ENCODE data around the gene ASB1. TPM values are rescaled to one million over a fixed set of nuclear protein-coding genes. Genes with fewer than 3 reads are reported as not detected.

The ASB1 gene
- 35.8 TPM for polyA plus RNA-seq (2012; ENCODE audit: insufficient read depth, insufficient read length)

DNA sequence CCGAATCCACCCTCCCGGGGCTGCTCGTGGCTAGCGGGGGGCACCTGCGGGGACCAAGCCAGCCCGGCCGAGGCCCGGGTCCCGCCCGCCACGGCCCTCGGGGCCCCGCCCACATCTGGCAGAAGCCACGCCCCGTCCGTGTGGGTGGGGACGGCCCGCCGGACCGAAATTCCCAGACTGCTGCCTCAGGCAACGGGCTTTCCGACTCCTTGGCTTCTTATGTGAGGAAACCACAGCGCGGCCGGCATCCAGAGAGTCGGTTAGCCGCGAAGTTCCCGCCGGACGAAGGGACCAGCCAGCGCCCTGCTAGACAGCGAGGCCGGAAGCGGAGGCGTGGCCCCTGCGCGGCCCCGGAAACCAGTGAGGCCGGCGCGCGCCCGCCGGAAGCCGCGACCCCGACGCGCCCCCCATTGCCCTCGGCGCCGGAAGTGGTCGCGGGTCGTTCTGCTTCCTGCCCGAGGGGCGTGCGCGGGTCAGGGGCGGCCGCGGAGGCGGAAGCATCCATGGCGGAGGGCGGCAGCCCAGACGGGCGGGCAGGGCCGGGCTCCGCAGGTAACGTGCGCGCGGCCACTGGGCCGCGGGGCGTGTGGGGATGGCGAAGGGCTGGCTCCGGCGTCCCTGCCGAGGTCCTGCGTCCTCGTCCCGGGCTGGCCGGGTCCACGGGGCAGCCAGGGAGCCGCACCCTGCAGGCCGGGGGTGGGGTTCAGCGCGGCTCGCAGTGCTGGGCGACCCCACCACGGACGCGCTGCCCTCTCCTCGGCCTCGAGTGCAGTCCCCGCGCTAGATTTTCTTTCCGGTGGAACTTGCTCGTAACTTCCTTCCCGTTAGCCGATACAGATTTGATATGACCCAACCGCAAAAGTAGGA is at the start of gene ASB1:
TSS of gene ASB1 (plus strand) at position 360 of the 867 bp plus-strand sequence. CDS start at position 504, 144 bp downstream.
- peak within 1 kb of the TSS; percentile 96 for H3K4me3 ChIP-seq (ENCODE audit: low read length)
- DNase-seq (ENCODE audit: low read depth, low spot score), result peak; percentile 77

DNA sequence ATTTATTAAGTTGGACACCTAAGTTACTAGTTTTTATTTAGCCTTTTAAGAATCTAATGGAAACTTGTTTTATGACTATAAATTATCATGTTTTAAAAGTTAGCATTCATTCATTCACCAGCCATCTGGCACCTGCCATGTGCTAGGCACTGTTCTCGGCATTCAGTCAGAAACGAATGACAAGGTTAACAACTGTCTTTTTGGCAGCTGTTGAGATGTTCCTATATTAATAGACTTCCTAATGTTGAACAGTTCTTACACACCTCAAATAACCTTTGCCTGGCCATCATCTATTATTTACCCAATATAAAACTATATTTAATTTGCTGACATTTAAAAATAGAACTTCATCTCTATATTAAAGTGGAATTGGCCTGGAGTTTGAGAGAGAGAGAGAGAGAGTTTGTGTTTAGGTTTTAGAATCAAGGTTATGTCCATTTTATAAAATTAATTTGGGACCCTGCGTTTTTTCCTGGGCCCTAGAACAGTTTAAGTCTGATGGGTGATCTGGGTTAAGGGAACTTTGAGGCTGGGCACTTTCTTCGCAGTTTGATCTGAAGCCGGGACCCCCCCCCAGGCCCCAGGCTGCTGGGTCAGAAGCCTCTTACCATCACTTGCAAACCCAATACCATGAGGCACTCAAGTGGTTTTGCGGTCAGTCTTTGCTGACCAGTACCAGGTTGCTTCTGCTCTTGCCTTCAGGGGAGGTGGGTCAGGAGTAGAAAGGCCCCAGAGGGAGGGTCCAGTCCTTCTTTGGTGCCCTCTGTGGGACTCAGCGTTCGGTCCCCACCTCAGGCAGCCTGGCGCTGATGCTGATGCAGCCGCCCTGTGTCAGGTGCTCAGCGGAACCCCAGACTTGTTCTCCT is 48.3 kb upstream of the ASB1 start:
- DNase-seq (ENCODE audit: low read depth, low spot score), result no peak
- no peak overlapping the region for H3K4me3 ChIP-seq (ENCODE audit: low read length)

DNA sequence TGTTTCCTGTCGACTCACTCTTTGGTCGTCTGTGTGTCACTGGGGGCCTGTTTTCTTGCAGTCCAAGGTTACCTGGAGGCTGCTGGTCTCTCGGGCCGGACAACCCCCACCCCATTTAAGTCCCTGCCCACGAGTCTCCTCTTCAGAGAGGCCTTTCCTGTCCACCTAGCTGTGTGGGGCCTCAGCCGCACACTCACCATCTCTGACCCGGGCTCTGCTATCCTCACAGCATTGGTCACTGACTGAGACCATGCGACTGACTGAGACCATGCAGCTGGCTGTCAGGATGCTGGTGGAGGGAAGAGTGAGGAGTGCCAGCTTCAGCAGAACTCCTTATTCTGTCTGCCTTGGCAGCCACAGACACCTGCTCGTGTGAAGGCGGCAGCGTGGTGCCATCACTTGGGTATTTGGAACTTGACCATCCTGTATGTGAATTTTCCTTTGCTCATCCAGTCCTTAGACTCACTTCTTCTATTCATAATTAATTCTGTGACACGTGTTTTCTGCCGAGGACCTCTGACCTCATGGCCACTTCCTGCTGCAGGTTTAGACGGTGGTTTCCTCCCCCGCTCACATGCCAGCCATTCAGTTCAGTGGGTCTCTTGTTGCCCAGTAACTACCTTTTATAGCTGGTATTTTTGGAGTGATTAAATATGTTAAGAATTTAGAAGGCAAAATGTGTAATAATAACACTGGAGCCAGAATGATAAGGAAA is 47.5 kb upstream of the ASB1 start:
- no peak overlapping the region for H3K4me3 ChIP-seq (ENCODE audit: low read length)
- peak; percentile 56 for DNase-seq (ENCODE audit: low read depth, low spot score)

- DNase-seq (ENCODE audit: low read depth, low spot score), result no peak
- no peak overlapping the region for H3K4me3 ChIP-seq (ENCODE audit: low read length)
Measured at GRCh38 chr2:238380336-238380735, 46.4 kb upstream of the ASB1 start.

- DNase-seq (ENCODE audit: low read depth, low spot score), result no peak
- no peak overlapping the region for H3K4me3 ChIP-seq (ENCODE audit: low read length)
Measured at GRCh38 chr2:238380785-238381184, 45.9 kb upstream of the ASB1 start.

GRCh38 chr2:238381341-238382115 is 45.2 kb upstream of the ASB1 start:
- DNase-seq (ENCODE audit: low read depth, low spot score), result no peak
- no peak overlapping the region for H3K4me3 ChIP-seq (ENCODE audit: low read length)

DNA sequence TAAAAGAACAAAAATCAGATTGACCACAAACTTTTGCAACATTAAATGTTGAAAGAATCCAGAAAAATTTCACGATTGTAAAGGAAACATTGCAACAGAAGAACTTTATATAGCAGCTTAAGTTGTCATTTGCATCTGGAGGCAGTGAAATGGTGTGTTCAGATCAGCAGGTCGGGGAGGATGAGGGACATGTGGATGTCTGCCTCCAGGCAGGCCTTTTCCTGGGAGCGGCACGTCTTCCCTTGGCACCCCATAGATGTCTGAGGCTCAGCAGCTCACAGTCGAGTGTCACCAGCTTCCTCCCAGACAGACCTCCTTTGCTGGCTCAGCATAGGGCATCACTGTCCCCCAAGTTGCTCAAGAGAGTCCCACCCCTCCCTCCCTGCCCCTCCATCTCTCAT is 44.3 kb upstream of the ASB1 start:
- DNase-seq (ENCODE audit: low read depth, low spot score), result no peak

DNA sequence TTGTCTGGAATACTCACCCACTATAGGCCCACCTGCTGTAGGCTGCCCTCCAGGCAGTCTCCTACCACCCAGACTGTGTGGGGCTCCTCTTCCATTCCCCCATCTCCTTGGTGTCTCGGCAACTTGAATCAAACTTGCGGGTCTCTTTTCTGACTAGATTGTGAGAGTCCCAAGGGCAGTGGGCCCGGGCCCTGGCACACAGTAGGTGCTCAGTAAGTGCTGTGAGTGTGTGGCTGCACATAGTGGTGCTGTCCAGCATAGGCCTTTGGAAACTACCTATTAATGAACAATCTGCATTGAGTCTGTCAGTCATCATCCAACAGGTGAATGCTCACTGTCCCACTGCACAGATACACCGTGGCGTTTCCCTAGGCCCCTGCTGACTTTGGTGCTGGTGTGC is 43.6 kb upstream of the ASB1 start:
- H3K4me3 ChIP-seq (ENCODE audit: low read length), result no peak overlapping the region
- DNase-seq (ENCODE audit: low read depth, low spot score), result no peak

More for the DNA sequence above, 44.3 kb upstream of the ASB1 start:
- H3K4me3 ChIP-seq (ENCODE audit: low read length), result no peak overlapping the region

DNA sequence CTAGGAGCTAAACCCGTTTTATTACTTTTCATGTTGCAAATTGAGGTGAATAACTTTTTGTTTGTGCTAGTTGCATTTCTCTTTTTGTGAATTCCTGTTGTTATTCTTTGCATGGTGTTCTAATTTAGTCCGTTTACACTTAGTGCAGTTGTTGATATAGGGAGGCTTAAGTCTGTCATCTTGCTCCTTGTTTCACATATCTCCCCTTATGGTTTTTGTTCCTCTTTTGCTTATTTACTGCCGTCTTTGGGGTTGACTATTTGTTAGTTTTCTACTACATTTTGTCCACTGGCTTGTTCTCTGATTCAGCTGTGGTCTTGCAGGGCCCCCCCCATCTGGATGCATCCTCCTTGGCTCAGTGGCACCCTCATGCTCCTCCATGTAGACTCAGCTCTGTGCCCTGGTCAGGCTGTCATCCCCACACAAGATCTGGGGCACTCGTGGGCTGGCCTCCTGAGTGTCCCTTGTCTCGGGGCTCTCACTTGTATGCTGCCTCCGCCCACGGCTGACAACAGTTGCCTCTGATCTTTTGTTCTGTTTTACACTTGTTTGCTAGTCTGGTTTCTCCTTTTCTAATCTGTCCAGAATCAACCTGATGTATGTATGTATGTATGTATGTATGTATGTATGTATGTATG is 42.9 kb upstream of the ASB1 start:
- no peak for DNase-seq (ENCODE audit: low read depth, low spot score)
- no peak overlapping the region for H3K4me3 ChIP-seq (ENCODE audit: low read length)

DNA sequence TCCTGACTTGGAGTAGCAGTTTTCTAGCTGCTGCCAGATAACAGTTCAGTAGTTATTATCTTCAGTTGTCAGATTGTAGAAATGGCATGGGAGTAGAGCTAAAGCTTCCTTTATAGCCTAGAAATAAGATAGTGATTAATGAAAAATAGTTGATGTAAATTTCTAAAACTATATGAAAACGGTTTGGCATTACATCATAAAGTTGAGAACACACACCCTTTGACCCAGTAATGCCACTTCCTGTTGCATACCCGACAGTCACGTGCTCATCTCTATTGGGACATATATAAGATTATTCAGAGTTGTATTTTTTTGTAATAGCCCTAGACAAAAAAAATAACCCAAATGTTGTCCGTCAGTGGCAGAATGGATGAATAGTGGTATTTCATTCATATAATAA is 39.4 kb upstream of the ASB1 start:
- DNase-seq (ENCODE audit: low read depth, low spot score), result no peak
- no peak overlapping the region for H3K4me3 ChIP-seq (ENCODE audit: low read length)

GRCh38 chr2:238388794-238389193 is 37.9 kb upstream of the ASB1 start:
- H3K4me3 ChIP-seq (ENCODE audit: low read length), result no peak overlapping the region
- DNase-seq (ENCODE audit: low read depth, low spot score), result no peak

DNA sequence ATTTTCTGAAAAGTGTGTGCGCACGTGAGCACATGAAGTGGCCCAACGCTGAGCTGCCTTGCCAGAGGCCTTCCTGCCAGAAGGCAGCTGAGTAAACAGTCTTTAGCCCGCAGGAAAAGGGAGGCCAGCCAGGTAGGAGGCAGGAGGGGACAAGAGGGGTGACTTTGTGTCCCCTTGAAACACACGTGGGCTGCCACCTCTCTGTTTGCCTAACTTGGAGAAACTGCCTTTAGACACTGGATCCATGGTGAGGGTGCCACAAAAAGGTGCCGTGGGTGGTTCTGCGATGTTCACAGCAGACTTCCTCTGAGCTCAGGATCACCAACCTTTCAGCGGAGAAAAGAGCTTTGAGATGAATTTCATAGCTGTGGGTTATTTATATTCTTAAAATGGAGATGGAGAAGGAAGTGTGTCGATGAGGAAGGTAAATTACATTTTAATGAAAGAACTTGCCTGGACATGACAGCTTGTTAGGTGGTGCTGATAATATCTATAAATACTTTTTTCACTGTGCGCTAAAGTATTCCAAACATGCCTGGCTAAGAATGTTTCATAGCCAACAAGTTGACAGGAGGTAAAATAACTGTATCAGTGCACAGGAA is 36.6 kb upstream of the ASB1 start:
- H3K4me3 ChIP-seq (ENCODE audit: low read length), result no peak overlapping the region
- DNase-seq (ENCODE audit: low read depth, low spot score), result no peak

GRCh38 chr2:238391042-238391689 is 35.6 kb upstream of the ASB1 start:
- H3K4me3 ChIP-seq (ENCODE audit: low read length), result no peak overlapping the region
- DNase-seq (ENCODE audit: low read depth, low spot score), result no peak

GRCh38 chr2:238396663-238397062 is 30.1 kb upstream of the ASB1 start:
- DNase-seq (ENCODE audit: low read depth, low spot score), result no peak
- H3K4me3 ChIP-seq (ENCODE audit: low read length), result no peak overlapping the region

DNA sequence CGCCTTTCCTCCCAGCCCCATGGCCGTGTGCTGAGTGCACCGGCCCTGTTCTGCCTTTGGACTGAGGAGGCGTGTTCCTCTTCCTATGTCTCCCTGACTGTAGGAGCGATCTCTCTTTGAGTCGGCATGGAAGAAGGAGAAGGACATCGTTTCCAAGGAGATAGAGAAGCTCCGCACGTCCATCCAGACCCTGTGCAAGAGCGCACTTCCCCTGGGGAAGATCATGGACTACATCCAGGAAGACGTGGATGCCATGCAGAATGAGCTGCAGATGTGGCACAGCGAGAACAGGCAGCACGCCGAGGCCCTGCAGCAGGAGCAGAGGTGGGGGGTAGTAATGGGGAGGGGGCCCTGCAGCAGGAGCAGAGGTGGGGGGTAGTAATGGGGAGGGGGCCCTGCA is 29.4 kb upstream of the ASB1 start:
- no peak for DNase-seq (ENCODE audit: low read depth, low spot score)
- no peak overlapping the region for H3K4me3 ChIP-seq (ENCODE audit: low read length)

DNA sequence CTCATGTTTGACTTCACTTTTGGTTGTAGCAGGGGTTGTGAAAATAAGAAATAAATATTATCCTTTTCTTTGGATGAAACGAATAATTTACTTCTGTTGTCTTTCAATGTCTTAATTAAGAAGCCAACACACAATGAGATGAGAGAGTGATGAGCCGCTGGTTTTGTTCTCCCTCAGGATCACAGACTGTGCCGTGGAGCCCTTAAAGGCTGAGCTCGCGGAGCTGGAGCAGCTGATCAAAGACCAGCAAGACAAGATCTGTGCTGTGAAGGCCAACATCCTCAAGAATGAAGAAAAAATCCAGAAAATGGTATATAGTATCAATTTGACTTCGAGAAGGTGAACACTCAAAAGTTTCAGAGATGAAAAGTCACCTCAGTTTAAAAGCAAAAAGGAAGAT is 28.1 kb upstream of the ASB1 start:
- no peak overlapping the region for H3K4me3 ChIP-seq (ENCODE audit: low read length)
- no peak for DNase-seq (ENCODE audit: low read depth, low spot score)

DNA sequence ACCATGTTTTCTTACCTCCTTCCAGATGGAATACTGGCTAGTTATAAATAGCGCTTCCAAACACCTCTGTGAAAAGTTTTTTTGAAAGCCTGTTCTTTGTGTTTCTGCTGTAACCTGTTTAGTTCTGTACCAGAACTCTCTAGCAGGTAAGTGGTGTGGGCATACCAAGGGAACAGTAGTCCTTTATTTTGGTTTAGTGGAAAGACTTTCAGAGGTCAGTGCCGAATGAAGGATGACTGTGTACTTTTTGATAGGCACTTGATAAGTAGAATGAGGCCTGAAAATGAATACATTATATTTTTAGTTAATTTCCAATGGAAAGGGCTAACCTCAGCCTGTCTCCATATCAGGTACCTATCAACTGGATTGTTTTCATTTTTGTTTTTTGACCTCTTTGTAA is 27.6 kb upstream of the ASB1 start:
- no peak overlapping the region for H3K4me3 ChIP-seq (ENCODE audit: low read length)
- DNase-seq (ENCODE audit: low read depth, low spot score), result no peak

DNA sequence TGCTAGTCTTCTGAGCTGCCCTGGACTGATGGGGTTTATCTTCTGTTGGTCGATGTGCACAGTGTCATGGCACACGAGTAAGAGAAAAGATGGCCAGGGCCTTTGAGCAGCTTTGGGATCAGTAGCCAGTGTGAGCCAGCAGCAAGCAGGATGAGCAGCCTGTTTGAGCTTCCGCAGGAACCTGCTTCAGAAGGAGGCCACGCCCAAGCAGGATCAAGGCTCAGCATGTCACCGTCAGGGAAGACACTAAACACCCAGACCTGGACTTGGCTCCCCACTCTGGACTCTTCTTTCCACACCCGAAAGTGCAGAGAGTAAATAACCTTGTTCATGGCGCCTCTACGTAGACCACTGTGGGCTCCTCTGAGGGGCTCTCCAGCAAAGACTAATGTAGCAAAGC is 25.2 kb upstream of the ASB1 start:
- DNase-seq (ENCODE audit: low read depth, low spot score), result no peak
- no peak overlapping the region for H3K4me3 ChIP-seq (ENCODE audit: low read length)
